CD4-positive, alpha-beta T cell treated with Interleukin-17A for 1 hour (primary cell): ENCODE measurements around the gene FREM3.
"Not testable (repeated sequence)": the region's sequence is repeated elsewhere in the genome, so short reads cannot be mapped to it uniquely, and the experiment has no call there.

Experiments
- DNase-seq: peaks from one replicate; pipeline ENCODE4 v3.0.0-alpha.2; 2020

The FREM3 gene

GRCh38 chr4:143700416-143701352 is at the start of gene FREM3:
Gene FREM3, minus strand, starts transcription at chr4:143700675. Its CDS starts 0 bp downstream, at chr4:143700675.
- DNase-seq = peak; percentile 4

DNA sequence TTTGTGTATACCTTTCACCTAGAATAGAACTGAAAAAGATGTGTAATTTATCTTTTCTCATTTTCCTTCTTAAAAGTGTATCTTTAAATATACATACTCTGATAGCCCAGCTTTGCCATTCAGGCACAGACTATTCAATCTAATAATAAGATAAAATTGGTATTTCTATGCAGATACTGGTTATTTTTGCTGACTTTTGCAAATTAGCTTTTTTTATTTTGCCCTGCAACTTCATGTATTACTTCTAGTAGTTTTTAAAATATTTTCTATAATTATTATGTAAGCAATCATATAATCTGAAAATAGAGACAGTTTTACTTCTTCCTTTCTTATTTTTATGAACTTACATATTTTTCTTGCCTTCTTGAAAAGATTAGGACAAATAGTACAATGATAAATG is 45.4 kb upstream of the FREM3 start:
- DNase-seq = no peak

DNA sequence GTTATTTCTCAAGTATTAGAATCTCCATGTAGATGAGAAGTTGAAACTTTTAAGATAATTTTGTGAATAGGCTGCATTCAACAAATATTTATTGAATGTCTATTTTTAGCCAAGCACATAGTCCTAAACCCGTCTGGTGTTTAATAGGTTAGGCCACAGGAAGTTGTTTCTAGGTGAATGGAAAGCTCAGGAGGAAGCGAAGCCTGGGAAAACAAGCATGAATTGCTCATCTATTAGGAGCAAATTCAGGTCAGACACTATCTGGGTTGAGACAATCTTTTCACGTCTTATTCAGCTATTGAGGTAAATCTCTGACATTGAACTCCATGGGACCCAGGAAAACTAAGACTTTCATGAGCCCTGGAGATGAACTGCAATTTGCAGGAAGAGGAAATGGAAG is 43.1 kb upstream of the FREM3 start:
- DNase-seq = no peak

GRCh38 chr4:143742834-143743233 is 42.4 kb upstream of the FREM3 start:
- no peak for DNase-seq

DNA sequence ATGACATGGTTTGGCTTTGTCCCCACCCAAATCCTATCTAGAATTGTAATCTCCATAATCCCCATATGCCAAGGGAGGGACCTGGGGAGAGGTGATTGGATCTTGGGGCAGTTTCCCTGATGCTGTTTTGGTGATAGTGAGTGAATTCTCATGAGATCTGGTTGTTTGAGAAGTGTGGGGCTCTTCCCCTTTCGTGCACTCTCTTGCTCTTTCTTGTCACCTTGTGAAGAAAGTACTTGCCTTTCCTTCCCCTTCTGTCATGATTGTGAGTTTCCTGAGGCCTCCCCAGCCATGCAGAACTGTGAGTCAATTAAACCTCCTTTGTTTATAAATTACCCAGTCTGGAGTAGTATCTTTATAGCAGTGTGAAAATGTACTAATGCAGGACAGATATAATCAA is 36.4 kb upstream of the FREM3 start:
- DNase-seq = no peak

DNA sequence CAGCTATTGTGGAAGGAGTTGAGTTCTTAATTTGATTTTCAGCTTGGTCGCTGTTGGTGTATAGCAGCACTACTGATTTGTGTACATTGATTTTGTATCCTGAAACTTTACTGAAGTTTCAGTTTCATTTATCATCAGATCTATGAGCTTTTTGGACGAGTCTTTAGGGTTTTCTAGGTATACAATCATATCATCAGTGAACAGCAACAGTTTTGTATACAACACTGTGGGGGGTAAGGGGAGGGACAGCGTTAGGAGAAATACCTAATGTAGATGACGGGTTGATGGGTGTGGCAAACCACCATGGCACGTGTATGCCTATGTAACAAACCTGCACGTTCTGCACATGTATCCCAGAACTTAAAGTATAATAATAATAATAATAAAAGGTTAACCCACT is 35.6 kb upstream of the FREM3 start:
- DNase-seq = not testable (repeated sequence)

- DNase-seq = no peak
Measured at GRCh38 chr4:143728166-143728565, 27.7 kb upstream of the FREM3 start.

GRCh38 chr4:143726714-143727113 is 26.2 kb upstream of the FREM3 start:
- no peak for DNase-seq

DNA sequence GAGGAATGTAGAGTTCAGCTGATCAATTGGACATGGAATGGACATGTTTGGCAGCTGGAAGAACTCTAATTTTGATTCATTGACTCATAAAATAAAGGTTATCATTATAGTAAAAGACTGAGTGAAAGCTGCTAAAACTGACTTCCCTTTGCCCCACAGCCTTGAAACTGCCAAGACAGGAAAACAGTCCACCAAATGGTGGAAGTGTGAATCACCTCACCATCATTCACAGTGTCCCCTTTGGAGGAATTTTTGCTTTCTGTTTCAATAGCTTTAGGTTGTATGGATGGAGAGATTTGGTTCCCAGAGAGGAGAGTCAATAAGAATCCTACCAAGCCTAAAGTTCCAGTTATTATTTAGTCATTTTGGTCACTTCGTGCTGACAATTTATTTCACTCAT is 20.8 kb upstream of the FREM3 start:
- no peak for DNase-seq

- DNase-seq = not testable (repeated sequence)
Measured at GRCh38 chr4:143718748-143719147, 18.3 kb upstream of the FREM3 start.

DNA sequence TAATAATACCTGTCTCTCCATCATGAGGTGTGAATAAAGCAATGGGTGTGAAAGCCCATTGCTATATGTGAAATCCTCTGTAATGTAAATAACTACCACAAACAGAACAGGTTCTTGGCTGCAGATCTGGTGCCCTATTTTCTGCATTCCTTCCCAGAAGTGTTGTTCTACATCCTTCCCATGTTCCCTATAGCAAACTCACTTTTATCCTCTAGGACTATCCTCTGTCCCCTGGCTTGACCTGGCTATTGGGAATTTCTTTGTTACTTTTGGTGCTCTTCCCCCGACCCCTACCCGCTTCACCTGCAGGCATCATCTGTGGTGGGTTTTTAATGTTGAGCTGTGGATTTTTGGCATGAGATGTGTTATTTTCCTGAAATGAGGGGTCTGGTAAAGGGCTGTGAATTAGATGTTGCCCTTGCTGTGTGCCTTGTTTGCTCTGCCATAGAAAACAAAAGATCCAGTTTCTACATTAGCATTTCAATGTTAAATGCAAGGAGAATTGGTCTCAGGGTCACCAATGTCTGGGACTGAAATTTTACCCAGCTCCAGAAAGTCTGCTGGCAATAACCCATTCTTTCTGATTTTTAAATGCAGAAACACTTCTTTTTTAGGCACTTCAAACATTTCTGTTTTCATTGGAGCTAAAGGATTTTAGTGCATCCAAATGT is 13.6 kb upstream of the FREM3 start:
- no peak for DNase-seq

- DNase-seq = no peak
Measured at GRCh38 chr4:143713553-143713952, 13.1 kb upstream of the FREM3 start.

DNA sequence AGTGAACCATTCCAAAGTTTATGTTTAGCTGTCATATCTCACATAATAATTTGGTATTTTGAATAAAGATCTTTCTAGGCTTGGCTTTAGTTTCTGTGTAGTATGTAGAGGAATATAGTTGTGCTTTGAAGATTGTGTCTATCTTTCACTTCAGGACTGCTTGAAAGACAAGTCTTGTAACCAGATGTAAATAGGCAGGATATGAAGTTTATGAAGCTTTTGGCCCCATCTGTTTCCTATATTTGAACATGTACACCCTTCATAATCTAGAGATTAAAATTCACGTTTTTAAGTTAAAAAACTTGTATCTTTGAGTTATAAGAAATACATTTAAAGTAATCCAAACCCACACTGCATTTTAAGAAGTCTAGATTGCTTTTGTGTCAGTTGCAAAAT is 11.7 kb upstream of the FREM3 start:
- no peak for DNase-seq

DNA sequence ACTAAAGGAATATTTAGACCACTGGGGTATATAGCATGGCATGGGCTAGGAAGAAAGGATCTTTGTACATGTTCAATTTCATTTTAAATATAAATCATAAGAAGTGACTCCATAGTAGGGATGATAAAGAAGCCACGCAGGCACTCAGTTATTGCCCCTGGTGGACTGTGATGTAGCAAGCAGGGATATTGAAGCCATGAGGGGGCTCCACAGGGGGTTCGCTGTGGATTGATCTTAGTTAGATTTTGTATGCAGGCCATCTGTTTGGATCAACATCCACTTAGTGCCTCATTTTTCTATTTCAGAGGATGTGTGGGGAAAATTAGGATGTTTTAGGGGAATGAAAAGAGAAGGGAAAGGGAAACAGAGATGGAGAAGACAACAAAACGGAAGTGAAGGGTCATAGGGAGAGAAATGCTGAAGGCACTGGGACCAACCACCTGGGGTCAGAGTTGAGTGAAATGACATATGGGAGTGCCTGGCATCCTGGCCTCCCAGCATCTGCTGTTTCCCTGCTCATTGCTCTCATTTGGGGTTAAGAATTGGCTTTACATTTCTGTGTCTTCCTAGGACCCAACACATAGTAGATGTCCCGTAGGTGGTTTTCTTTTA is 11.2 kb upstream of the FREM3 start:
- DNase-seq = no peak

GRCh38 chr4:143701365-143701764 is 890 bp upstream of the FREM3 start:
- DNase-seq = peak; percentile 18

GRCh38 chr4:143700046-143700415 is 444 bp downstream of the FREM3 start:
- DNase-seq = no peak

GRCh38 chr4:143699331-143700045 is 987 bp downstream of the FREM3 start:
- no peak for DNase-seq

GRCh38 chr4:143693856-143694255 is 6.6 kb downstream of the FREM3 start:
- no peak for DNase-seq

- DNase-seq = no peak
Measured at GRCh38 chr4:143692241-143692640, 8.2 kb downstream of the FREM3 start.

GRCh38 chr4:143679434-143679833 is 21.0 kb downstream of the FREM3 start:
- DNase-seq = no peak

- DNase-seq = not testable (repeated sequence)
Measured at GRCh38 chr4:143673629-143674028, 26.8 kb downstream of the FREM3 start.

DNA sequence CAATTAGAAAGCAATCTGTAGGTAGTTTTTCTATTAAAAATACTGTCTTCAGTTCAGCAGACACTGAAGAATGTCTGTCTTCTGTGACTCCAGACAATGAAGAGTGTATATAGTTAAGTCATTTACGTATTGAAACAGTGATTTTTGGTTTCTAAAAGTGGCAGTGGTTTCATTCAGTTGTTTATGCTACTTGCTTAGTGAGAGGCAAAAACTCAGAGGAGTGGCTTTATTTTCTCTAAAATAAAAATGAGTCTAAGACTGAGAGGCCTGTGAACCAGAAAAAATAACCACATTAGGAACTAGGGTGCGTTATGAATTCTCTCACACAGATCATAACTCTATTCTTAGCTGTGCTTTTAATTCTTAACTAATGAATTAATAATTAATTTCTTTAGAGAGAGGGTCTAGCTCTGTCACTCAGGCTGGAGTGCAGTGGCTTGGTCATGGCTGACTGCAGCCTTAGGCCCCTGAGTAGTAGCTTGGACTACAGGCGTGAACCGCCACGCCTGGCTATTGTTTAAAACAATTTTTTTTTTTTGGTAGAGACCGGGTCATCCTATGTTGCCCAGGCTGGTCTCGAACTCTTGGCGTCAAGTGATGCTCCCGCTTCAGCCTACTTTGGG is 31.4 kb downstream of the FREM3 start:
- no peak for DNase-seq

DNA sequence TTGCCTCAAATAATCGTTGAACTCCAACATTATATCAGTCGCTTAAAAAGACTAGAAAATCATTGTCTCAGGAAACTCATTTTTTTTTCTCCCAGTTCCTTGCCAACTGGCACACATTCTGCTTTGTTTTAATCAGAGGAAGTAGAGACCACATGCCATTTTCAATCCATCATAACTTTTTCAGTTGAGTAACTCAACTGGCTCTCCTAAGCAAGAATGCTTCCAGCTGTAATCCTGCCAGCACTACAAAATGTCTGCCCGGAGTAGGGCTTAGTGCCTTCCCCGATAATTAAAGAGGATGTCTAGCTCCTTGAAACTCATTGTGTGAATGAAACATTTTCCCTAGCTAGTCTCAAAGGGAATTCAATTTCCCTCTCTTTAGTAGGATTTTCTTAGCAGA is 33.0 kb downstream of the FREM3 start:
- no peak for DNase-seq
